Gastroesophageal sphincter (tissue), 4 donors: ENCODE results near the gene ZSWIM4. TPM values are rescaled to one million over a fixed set of nuclear protein-coding genes. Genes with fewer than 3 reads are reported as not detected.
A peak's percentile ranks its signal among the peaks of the same experiment; 100 is the strongest.

Source experiments
- ATAC-seq: fragments of 150-250 bp; one replicate; pipeline ENCODE4 v1.9.1; 2016; ENCODE audit warnings: mild to moderate bottlenecking, moderate library complexity
- H3K27ac ChIP-seq, 4 donors: fragments of 200-600 bp; sonication (generic) in 3 of 4; 1 replicate in 3 of 4; 2 replicates in 1 of 4; pipeline ENCODE4 v1.5.1; 2016 to 2019
- H3K27me3 ChIP-seq: fragments of 200-600 bp; sonication (generic); one replicate; pipeline ENCODE4 v1.5.1; 2019
- H3K36me3 ChIP-seq, 2 donors: fragments of 200-600 bp; sonication (generic); one replicate each; pipeline ENCODE4 v1.5.1; 2019; ENCODE audit warnings: control low read depth in 1 of 2
- H3K4me1 ChIP-seq, 3 donors: fragments of 200-600 bp; sonication (generic); 1 replicate in 2 of 3; 2 replicates in 1 of 3; pipeline ENCODE4 v1.5.1; 2016 to 2019; ENCODE audit warnings: control low read depth in 2 of 3
- H3K4me3 ChIP-seq, 2 donors: fragments of 200-600 bp; sonication (generic); one replicate each; pipeline ENCODE4 v1.5.1; 2019; ENCODE audit warnings: mild to moderate bottlenecking in 1 of 2, moderate library complexity in 1 of 2
- H3K9me3 ChIP-seq, 3 donors: fragments of 200-600 bp; sonication (generic); one replicate each; pipeline ENCODE4 v1.5.1; 2017 to 2019; ENCODE audit warnings: control low read depth in 2 of 3
- CTCF ChIP-seq, 4 experiments: fragments of 200-600 bp in 2 of 4; fragments of 450-650 bp in 2 of 4; sonication (generic) in 1 of 4; IDR thresholded peaks; one replicate each; pipeline ENCODE4 v1.5.1; 2017 to 2019; ENCODE audit warnings: antibody characterized with exemption in 4 of 4, mild to moderate bottlenecking in 2 of 4, moderate library complexity in 2 of 4
- EP300 ChIP-seq: sonication (generic); formaldehyde crosslinking; IDR thresholded peaks from one replicate; pipeline ENCODE4 v1.6.1; 2017; ENCODE audit warnings: antibody characterized with exemption, mild to moderate bottlenecking
- POLR2A ChIP-seq, 2 donors: fragments of 450-650 bp; IDR thresholded peaks; one replicate each; pipeline ENCODE4 v1.6.1; 2017; ENCODE audit warnings: antibody characterized with exemption in 2 of 2, mild to moderate bottlenecking in 2 of 2, moderate library complexity in 1 of 2
- POLR2AphosphoS5 ChIP-seq: sonication (generic); formaldehyde crosslinking; IDR thresholded peaks from one replicate; pipeline ENCODE4 v1.6.1; 2017; ENCODE audit warnings: antibody characterized with exemption
- WGBS, 2 donors: methylation state at CpG; one replicate each; pipeline ENCODE4 v1.1.5; 2018; ENCODE audit warnings: low coverage in 1 of 2; 5-methylcytosine and 5-hydroxymethylcytosine counted together
- total RNA-seq, 4 donors: library from RNA; depleted of rRNA; stranded (reverse); fragments of >200 nt; gene quantifications; one replicate each; pipeline ENCODE4 v1.1.0, GENCODE V29; 2016

Gene ZSWIM4
- total RNA-seq, 4 donors from 2014 or later, result 3.9 to 9.2 (median 4.2) TPM

- H3K27ac ChIP-seq, result no peak overlapping the region
- peaks cover 0 to 64% of the 10 kb centered on the region in 2 donors for H3K36me3 ChIP-seq
- H3K4me1 ChIP-seq, result peaks cover 0 to 27% (median 0%) of the 10 kb centered on the region in 3 donors
- no peaks in the 10 kb centered on the region for H3K9me3 ChIP-seq
- no peak for ATAC-seq
- no peak overlapping the region for H3K4me3 ChIP-seq
- 96% methylated on average over 7 of the region's 42 CpGs; no CpG with 5 or more reads in 1 of the 2 donors for WGBS, 2 donors
- no peaks in the 10 kb centered on the region for H3K27me3 ChIP-seq
- TF ChIP-seq CTCF (IDR thresholded peaks at IDR 0.05) (no peak), EP300 (no peak), POLR2AphosphoS5 (no peak), POLR2A (IDR thresholded peaks at IDR 0.05) (no peak)
Observed at GRCh38 chr19:13762635-13763235, 32.5 kb upstream of the ZSWIM4 start.

GRCh38 chr19:13763265-13763664 is 32.0 kb upstream of the ZSWIM4 start:
- no CpG with 5 or more reads among the region's 3 CpGs for WGBS, 2 donors
- Histone ChIP-seq H3K4me1 (peaks cover 0 to 27% (median 0%) of the 10 kb centered on the region in 3 donors), H3K27ac (peak overlapping the region in 1 of 4 donors; percentile 84)

GRCh38 chr19:13764101-13764807 is 31.0 kb upstream of the ZSWIM4 start, which contains the start of gene MRI1:
MRI1 (plus strand) TSS chr19:13764522; CDS start chr19:13764589, 67 bp downstream.
- peak; percentile 90 for ATAC-seq
- Histone ChIP-seq H3K27ac (peak within 1 kb of the TSS; percentile 23 to 87 (median 84)), H3K4me3 (peak within 1 kb of the TSS; percentile 62 to 75), H3K4me1 (peaks cover 0 to 27% (median 0%) of the 10 kb centered on the region in 3 donors), H3K36me3 (peaks cover 0 to 63% of the 10 kb centered on the region in 2 donors), H3K27me3 (no peaks in the 10 kb centered on the region), H3K9me3 (no peaks in the 10 kb centered on the region)
- 29% methylated on average over 6 of the region's 67 CpGs; no CpG with 5 or more reads in 1 of the 2 donors for whole genome bisulfite sequencing, 2 donors
- TF ChIP-seq POLR2A (IDR thresholded peaks at IDR 0.05) (peak; percentile 41), CTCF (IDR thresholded peaks at IDR 0.05) (no peak), POLR2AphosphoS5 (peak; percentile 72)

More at GRCh38 chr19:13763265-13763664, 32.0 kb upstream of the ZSWIM4 start:
- H3K36me3 ChIP-seq, result peaks cover 0 to 63% of the 10 kb centered on the region in 2 donors
- no peaks in the 10 kb centered on the region for H3K27me3 ChIP-seq
- no peak for ATAC-seq
- no peak overlapping the region for H3K4me3 ChIP-seq
- TF ChIP-seq POLR2AphosphoS5 (no peak), CTCF (IDR thresholded peaks at IDR 0.05) (no peak), EP300 (no peak), POLR2A (IDR thresholded peaks at IDR 0.05) (no peak)
- no peaks in the 10 kb centered on the region for H3K9me3 ChIP-seq

GRCh38 chr19:13764821-13765394 is 30.3 kb upstream of the ZSWIM4 start:
- TF ChIP-seq POLR2A (IDR thresholded peaks at IDR 0.05), result no peak
- H3K4me1 ChIP-seq, result peaks cover 0 to 27% (median 0%) of the 10 kb centered on the region in 3 donors
- H3K27ac ChIP-seq, result peak overlapping the region; percentile 7 to 87 (median 84)
- ATAC-seq, result peak; percentile 35
- H3K36me3 ChIP-seq, result peaks cover 0 to 63% of the 10 kb centered on the region in 2 donors
- no peaks in the 10 kb centered on the region for H3K9me3 ChIP-seq
- H3K4me3 ChIP-seq, result peak overlapping the region; percentile 62 to 75
- 16% methylated on average over 3 of the region's 48 CpGs; no CpG with 5 or more reads in 1 of the 2 donors for WGBS, 2 donors
- no peaks in the 10 kb centered on the region for H3K27me3 ChIP-seq

GRCh38 chr19:13765395-13766094 is 29.7 kb upstream of the ZSWIM4 start:
- Histone ChIP-seq H3K36me3 (peaks cover 0 to 63% of the 10 kb centered on the region in 2 donors), H3K27ac (peak overlapping the region in 3 of 4 donors; percentile 84 to 87 (median 84))

More at GRCh38 chr19:13765395-13766094, 29.7 kb upstream of the ZSWIM4 start:
- 37 to 61% methylated on average over 5 to 16 of the region's 19 CpGs for WGBS, 2 donors
- Histone ChIP-seq H3K9me3 (no peaks in the 10 kb centered on the region), H3K4me1 (peaks cover 0 to 27% (median 0%) of the 10 kb centered on the region in 3 donors), H3K27me3 (no peaks in the 10 kb centered on the region), H3K4me3 (peak overlapping the region; percentile 62 to 75)
- no peak for ATAC-seq
- TF ChIP-seq POLR2AphosphoS5 (no peak), EP300 (no peak), CTCF (IDR thresholded peaks at IDR 0.05) (no peak), POLR2A (IDR thresholded peaks at IDR 0.05) (no peak)
